ENCODE results near the gene ZNF101. TPM values are rescaled to one million over a fixed set of nuclear protein-coding genes. Genes with fewer than 3 reads are reported as not detected.

Gene ZNF101
- 9.2 TPM for total RNA-seq

GRCh38 chr19:19668230-19669012, at the start of gene ZNF101:
TSS of gene ZNF101 (plus strand) at chr19:19668839. CDS start at chr19:19668964, 125 bp downstream.
- DNase-seq (ENCODE audit: low spot score): peak; percentile 93

- DNase-seq (ENCODE audit: low spot score): peak; percentile 63
These were observed 49.3 kb upstream of the ZNF101 start for GRCh38 chr19:19619181-19619848.

- DNase-seq (ENCODE audit: low spot score): no peak
These were observed 48.8 kb upstream of the ZNF101 start for GRCh38 chr19:19619849-19620210.

- no peak for DNase-seq (ENCODE audit: low spot score)
These were observed 45.3 kb upstream of the ZNF101 start for GRCh38 chr19:19623383-19623782.

- no peak for DNase-seq (ENCODE audit: low spot score)
These were observed 44.5 kb upstream of the ZNF101 start for GRCh38 chr19:19624032-19624570.

- no peak for DNase-seq (ENCODE audit: low spot score)
These were observed 41.8 kb upstream of the ZNF101 start for GRCh38 chr19:19626516-19627472.

GRCh38 chr19:19627621-19628500, 40.8 kb upstream of the ZNF101 start, which contains the start of gene LPAR2:
TSS of gene LPAR2 (minus strand) at chr19:19628220. CDS start at chr19:19627275, 945 bp downstream.
- DNase-seq (ENCODE audit: low spot score): peak; percentile 41

- peak; percentile 73 for DNase-seq (ENCODE audit: low spot score)
These were observed 40.0 kb upstream of the ZNF101 start for GRCh38 chr19:19628501-19629134.

- no peak for DNase-seq (ENCODE audit: low spot score)
These were observed 38.6 kb upstream of the ZNF101 start for GRCh38 chr19:19630062-19630414.

- DNase-seq (ENCODE audit: low spot score): no peak
These were observed 38.2 kb upstream of the ZNF101 start for GRCh38 chr19:19630426-19630825.

GRCh38 chr19:19631346-19631745, 37.3 kb upstream of the ZNF101 start:
- DNase-seq (ENCODE audit: low spot score): no peak

- DNase-seq (ENCODE audit: low spot score): no peak
These were observed 36.0 kb upstream of the ZNF101 start for GRCh38 chr19:19632661-19633060.

GRCh38 chr19:19633711-19634515, 34.7 kb upstream of the ZNF101 start:
- DNase-seq (ENCODE audit: low spot score): no peak

GRCh38 chr19:19634516-19635312, 33.9 kb upstream of the ZNF101 start:
- DNase-seq (ENCODE audit: low spot score): no peak

GRCh38 chr19:19635313-19635702, 33.3 kb upstream of the ZNF101 start:
- no peak for DNase-seq (ENCODE audit: low spot score)

GRCh38 chr19:19636573-19637185, 32.0 kb upstream of the ZNF101 start:
- DNase-seq (ENCODE audit: low spot score): no peak

GRCh38 chr19:19637186-19637522, 31.5 kb upstream of the ZNF101 start:
- DNase-seq (ENCODE audit: low spot score): no peak

GRCh38 chr19:19637523-19638251, 31.0 kb upstream of the ZNF101 start:
- DNase-seq (ENCODE audit: low spot score): no peak
